CD14-positive monocyte (primary cell): Measurements from ENCODE around the gene PCP4. TPM values are rescaled to one million over a fixed set of nuclear protein-coding genes. Genes with fewer than 3 reads are reported as not detected.

Experiments used
- DNase-seq, 3 donors: peaks; one replicate each; pipeline ENCODE4 v3.0.0-alpha.2; 2011 to 2022
- H2AFZ ChIP-seq: 2 replicates; pipeline ENCODE4 v1.6.0; 2012; ENCODE audit warnings: mild to moderate bottlenecking, low read depth, low read length, inconsistent platforms; ENCODE audit not compliant: insufficient read depth, poor library complexity, severe bottlenecking
- H3K27ac ChIP-seq, 2 donors: 1 replicate in 1 of 2; 2 replicates in 1 of 2; pipeline ENCODE4 v1.5.1; 2012 to 2013; ENCODE audit warnings: low read length in 2 of 2, control low read depth in 1 of 2, inconsistent platforms in 1 of 2, low read depth in 1 of 2, mild to moderate bottlenecking in 1 of 2
- H3K27me3 ChIP-seq, 2 donors: one replicate each; pipeline versions ENCODE4 v1.6.0 to v1.6.1; 2011 to 2013; ENCODE audit warnings: low read length in 2 of 2; ENCODE audit not compliant: control insufficient read depth in 2 of 2, insufficient read depth in 2 of 2
- H3K36me3 ChIP-seq, 2 donors: replicated peaks in 1 of 2; 1 replicate in 1 of 2; 2 replicates in 1 of 2; pipeline versions ENCODE4 v1.5.1 to v1.6.1; 2012 to 2013; ENCODE audit warnings: low read length in 2 of 2, control low read depth in 1 of 2, inconsistent platforms in 1 of 2, mild to moderate bottlenecking in 1 of 2; ENCODE audit not compliant: insufficient read depth in 2 of 2, control insufficient read depth in 1 of 2
- H3K4me1 ChIP-seq, 2 donors: 1 replicate in 1 of 2; 2 replicates in 1 of 2; pipeline versions ENCODE4 v1.5.1 to v1.6.1; 2012 to 2013; ENCODE audit warnings: low read length in 2 of 2, control low read depth in 1 of 2, inconsistent platforms in 1 of 2, mild to moderate bottlenecking in 1 of 2, moderate library complexity in 1 of 2; ENCODE audit not compliant: insufficient read depth in 2 of 2, control insufficient read depth in 1 of 2
- H3K4me2 ChIP-seq: replicated peaks from 2 replicates; pipeline ENCODE3; 2012; ENCODE audit warnings: low read length, moderate library complexity, mild to moderate bottlenecking; ENCODE audit not compliant: poor library complexity, severe bottlenecking; ENCODE audit errors: extremely low read depth
- H3K4me3 ChIP-seq, 3 experiments: fragments of 200-600 bp in 1 of 3; sonication (generic) in 1 of 3; replicated peaks in 1 of 3; 1 replicate in 2 of 3; 2 replicates in 1 of 3; pipeline ENCODE4 v1.5.1; 2011 to 2013; ENCODE audit warnings: low read length in 3 of 3, mild to moderate bottlenecking in 3 of 3, control low read depth in 2 of 3, low read depth in 2 of 3, inconsistent platforms in 1 of 3, moderate library complexity in 1 of 3
- H3K79me2 ChIP-seq: 2 replicates; pipeline ENCODE4 v1.6.0; 2012; ENCODE audit warnings: mild to moderate bottlenecking, control low read depth, inconsistent platforms, low read length, moderate library complexity; ENCODE audit not compliant: insufficient read depth
- H3K9ac ChIP-seq: 2 replicates; pipeline ENCODE4 v1.6.0; 2017; ENCODE audit warnings: low read length, mild to moderate bottlenecking; ENCODE audit not compliant: insufficient read depth, poor library complexity, severe bottlenecking
- H3K9me3 ChIP-seq, 2 donors: replicated peaks in 1 of 2; 1 replicate in 1 of 2; 2 replicates in 1 of 2; pipeline versions ENCODE4 v1.5.1 to v1.6.1; 2012 to 2013; ENCODE audit warnings: low read length in 2 of 2, control low read depth in 1 of 2; ENCODE audit not compliant: control insufficient read depth in 1 of 2, insufficient read depth in 1 of 2
- H4K20me1 ChIP-seq: 2 replicates; pipeline ENCODE4 v1.6.0; 2012; ENCODE audit warnings: mild to moderate bottlenecking, low read length, control low read depth, moderate library complexity; ENCODE audit not compliant: insufficient read depth
- H3K27ac Mint-ChIP-seq, 7 donors: one replicate each; pipeline ENCODE4 v1.8.0; 2020; ENCODE audit warnings: mild to moderate bottlenecking in 7 of 7, mixed read lengths in 7 of 7, moderate library complexity in 6 of 7, inconsistent platforms in 2 of 7
- H3K27me3 Mint-ChIP-seq, 3 donors: one replicate each; pipeline ENCODE4 v1.8.0; 2021 to 2022; ENCODE audit warnings: low read depth in 3 of 3, mild to moderate bottlenecking in 3 of 3, mixed read lengths in 3 of 3, moderate library complexity in 3 of 3, inconsistent platforms in 1 of 3
- H3K36me3 Mint-ChIP-seq, 2 donors: one replicate each; pipeline ENCODE4 v1.8.0; 2020; ENCODE audit warnings: mixed read lengths in 2 of 2, inconsistent platforms in 1 of 2, mild to moderate bottlenecking in 1 of 2
- H3K4me1 Mint-ChIP-seq: one replicate; pipeline ENCODE4 v1.8.0; 2020; ENCODE audit warnings: mild to moderate bottlenecking, mixed read lengths
- H3K4me3 Mint-ChIP-seq, 2 donors: one replicate each; pipeline ENCODE4 v1.8.0; 2020; ENCODE audit warnings: mild to moderate bottlenecking in 2 of 2, mixed read lengths in 2 of 2, moderate library complexity in 1 of 2
- H3K9me3 Mint-ChIP-seq, 7 donors: one replicate each; pipeline ENCODE4 v1.8.0; 2020 to 2022; ENCODE audit warnings: mixed read lengths in 7 of 7, mild to moderate bottlenecking in 6 of 7, moderate library complexity in 6 of 7, inconsistent platforms in 2 of 7
- CTCF ChIP-seq: fragments of 200-600 bp; IDR thresholded peaks from one replicate; pipeline ENCODE4 v1.8.0; 2022; ENCODE audit warnings: antibody characterized with exemption, mild to moderate bottlenecking
- WGBS: methylation state at CpG from one replicate; pipeline ENCODE4 v1.1.5; 2013; ENCODE audit warnings: missing lambda C conversion rate; ENCODE audit not compliant: insufficient coverage; 5-methylcytosine and 5-hydroxymethylcytosine counted together
- intact Hi-C, 2 donors: fragments of 100-400 bp; cut with micrococcal nuclease; formaldehyde crosslinking; loops; one replicate each; pipeline versions ENCODE4 v1.15.0 to v1.15.1; 2023
- polyA plus RNA-seq, 3 donors: library from polyadenylated mRNA; depleted of rRNA in 1 of 3; unstranded in 2 of 3; stranded (reverse) in 1 of 3; fragments of 300-500 nt in 2 of 3; fragments of >200 nt in 1 of 3; fragmentation: Illumina TruSeq in 2 of 3; gene quantifications; 1 replicate in 2 of 3; 2 replicates in 1 of 3; pipeline ENCODE4 v1.2.3, GENCODE V29; 2012 to 2021

Gene PCP4
- polyA plus RNA-seq, 3 donors = not detected

- no peak overlapping the region for H3K27ac Mint-ChIP-seq
- no peak overlapping the region for H3K4me3 Mint-ChIP-seq
- H3K4me1 Mint-ChIP-seq = no peaks in the 10 kb centered on the region
- H3K27me3 Mint-ChIP-seq = peaks cover 1 to 5% (median 3%) of the 10 kb centered on the region in 3 donors
- TF ChIP-seq CTCF = no peak
- no peaks in the 10 kb centered on the region for H3K4me1 ChIP-seq
- no peaks in the 10 kb centered on the region for H3K79me2 ChIP-seq
- H3K27ac ChIP-seq = no peak overlapping the region
- no peak overlapping the region for H2AFZ ChIP-seq
- H3K9me3 Mint-ChIP-seq = peaks cover 0 to 8% (median 3%) of the 10 kb centered on the region in 7 donors
- H3K4me2 ChIP-seq = no peak overlapping the region
- H3K4me3 ChIP-seq = no peak overlapping the region
- no peaks in the 10 kb centered on the region for H3K27me3 ChIP-seq
- DNase-seq = no peak
- intact Hi-C loops = no loop called here
- no peaks in the 10 kb centered on the region for H4K20me1 ChIP-seq
- WGBS = 83% methylated on average over 3 of the region's 6 CpGs
- no peaks in the 10 kb centered on the region for H3K36me3 Mint-ChIP-seq
- H3K9ac ChIP-seq = no peak overlapping the region
- H3K36me3 ChIP-seq = no peaks in the 10 kb centered on the region
- no peaks in the 10 kb centered on the region for H3K9me3 ChIP-seq
These were observed 21.6 kb upstream of the PCP4 start for GRCh38 chr21:39845571-39846130.

- H3K27me3 ChIP-seq = no peaks in the 10 kb centered on the region
- peak overlapping the region in 1 of 7 donors; percentile 26 for H3K27ac Mint-ChIP-seq
- no peak overlapping the region for H3K4me2 ChIP-seq
- no peak overlapping the region for H2AFZ ChIP-seq
- H3K4me3 ChIP-seq = no peak overlapping the region
- H3K79me2 ChIP-seq = no peaks in the 10 kb centered on the region
- H4K20me1 ChIP-seq = no peaks in the 10 kb centered on the region
- peaks cover 1 to 5% (median 3%) of the 10 kb centered on the region in 3 donors for H3K27me3 Mint-ChIP-seq
- no peak for TF ChIP-seq CTCF
- 90% methylated on average over 4 of the region's 6 CpGs for WGBS
- H3K9me3 ChIP-seq = no peaks in the 10 kb centered on the region
- H3K36me3 Mint-ChIP-seq = no peaks in the 10 kb centered on the region
- no peak overlapping the region for H3K27ac ChIP-seq
- no peaks in the 10 kb centered on the region for H3K36me3 ChIP-seq
- H3K4me1 Mint-ChIP-seq = no peaks in the 10 kb centered on the region
- H3K9me3 Mint-ChIP-seq = peaks cover 0 to 7% (median 3%) of the 10 kb centered on the region in 7 donors
- no peaks in the 10 kb centered on the region for H3K4me1 ChIP-seq
- H3K4me3 Mint-ChIP-seq = no peak overlapping the region
- DNase-seq = no peak
- intact Hi-C loops = no loop called here
- no peak overlapping the region for H3K9ac ChIP-seq
These were observed 19.4 kb upstream of the PCP4 start for GRCh38 chr21:39847877-39848276.
